HG02759 (cell line): ENCODE data around the gene NAPG.
"Not testable (repeated sequence)": the region's sequence is repeated elsewhere in the genome, so short reads cannot be mapped to it uniquely, and the experiment has no call there.

Experiments used
- ATAC-seq: cut with Tn5 transposase; IDR thresholded peaks from one replicate; pipeline ENCODE4 v1.9.1; 2021; ENCODE audit warnings: mild to moderate bottlenecking, moderate library complexity; ENCODE audit not compliant: unreplicated experiment

NAPG gene

GRCh38 chr18:10544093-10544748 lies 18.4 kb downstream of the NAPG start:
- no peak for ATAC-seq

- ATAC-seq: no peak
Measured at GRCh38 chr18:10546557-10547300, 20.9 kb downstream of the NAPG start.

GRCh38 chr18:10552226-10552625 lies 26.4 kb downstream of the NAPG start:
- no peak for ATAC-seq

- not testable (repeated sequence) for ATAC-seq
Measured at GRCh38 chr18:10556251-10556650, 30.4 kb downstream of the NAPG start.

DNA sequence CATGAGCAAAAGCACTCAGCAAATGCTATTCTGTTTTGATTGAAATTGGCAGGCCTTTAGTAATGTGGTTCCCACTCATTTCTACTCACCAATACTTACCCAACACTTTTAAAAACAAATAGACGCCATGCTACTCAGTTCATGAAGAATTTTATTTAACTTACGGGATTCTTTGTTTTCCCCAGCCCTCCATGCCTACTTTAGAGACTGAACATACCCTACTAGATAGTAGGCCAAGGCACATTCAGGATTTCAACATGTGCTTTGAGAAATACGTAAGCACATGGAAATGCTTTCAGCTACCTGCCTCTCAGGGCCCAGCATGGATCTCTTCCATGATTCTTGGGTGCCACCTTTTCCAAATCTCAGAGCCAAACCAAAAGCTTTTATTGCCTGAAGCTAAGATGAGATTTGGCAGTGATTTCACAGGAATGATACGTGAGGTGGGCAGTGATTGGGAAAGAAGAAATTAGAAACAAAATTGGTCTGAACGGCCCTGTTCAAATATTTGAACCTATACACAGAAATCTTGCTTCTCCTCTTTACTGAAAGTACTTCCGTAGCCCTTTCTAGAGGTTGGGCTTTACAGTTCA lies 31.4 kb downstream of the NAPG start:
- no peak for ATAC-seq

DNA sequence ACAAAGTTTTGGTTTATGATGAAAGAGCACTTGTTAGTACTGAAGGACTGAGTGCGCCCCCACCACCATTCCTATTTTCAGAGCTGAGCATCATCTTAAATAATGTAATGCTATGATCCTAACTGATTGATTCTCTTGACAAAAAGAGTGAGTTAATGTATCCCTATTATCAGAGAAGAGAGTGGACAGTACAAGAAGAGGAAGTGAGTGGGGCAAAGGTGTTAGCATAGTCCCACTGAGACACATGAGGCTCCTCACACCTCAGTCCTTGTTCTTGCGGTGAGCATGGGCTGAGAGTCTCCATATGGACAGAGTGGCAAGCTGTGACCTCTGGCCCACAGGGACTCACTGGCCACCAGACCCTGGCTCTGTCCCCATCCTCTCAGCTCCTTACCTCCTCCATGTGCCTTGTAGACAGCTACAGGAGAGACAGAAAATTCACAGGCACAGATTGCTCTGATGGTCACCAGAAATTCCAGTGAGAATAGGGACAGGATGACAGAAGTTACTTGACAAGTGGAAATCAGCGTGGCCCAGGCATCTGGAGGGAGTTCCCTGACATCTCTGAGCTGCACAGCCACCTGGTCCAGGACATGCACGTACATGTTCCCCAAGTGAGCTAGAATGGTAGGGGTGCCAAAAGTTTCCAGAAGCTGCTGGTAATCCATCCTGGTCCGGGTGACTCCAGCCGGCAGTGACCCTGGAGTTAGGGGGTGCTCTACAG lies 32.6 kb downstream of the NAPG start:
- ATAC-seq: no peak

DNA sequence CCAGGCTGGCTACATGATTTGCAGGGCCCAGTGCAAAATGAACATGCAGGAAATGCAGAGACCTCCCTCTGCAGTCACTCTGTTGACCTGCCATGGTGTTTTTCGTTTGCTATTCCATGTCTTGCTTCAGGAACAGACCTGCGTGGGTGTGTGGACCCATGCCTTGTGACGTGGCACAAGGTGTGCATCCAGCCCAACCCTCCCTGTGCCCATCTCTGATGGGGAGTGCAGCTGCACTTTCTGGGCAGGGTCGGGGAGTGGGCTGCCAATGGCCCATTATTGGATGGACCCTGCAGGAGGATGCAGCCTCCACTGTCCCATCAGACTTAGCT lies 33.1 kb downstream of the NAPG start:
- no peak for ATAC-seq

GRCh38 chr18:10559553-10560451 lies 34.0 kb downstream of the NAPG start:
- peak; percentile 75 for ATAC-seq

GRCh38 chr18:10560452-10561045 lies 34.7 kb downstream of the NAPG start:
- peak; percentile 72 for ATAC-seq

- ATAC-seq: no peak
Measured at GRCh38 chr18:10562773-10563160, 36.9 kb downstream of the NAPG start.

GRCh38 chr18:10563886-10564285 lies 38.1 kb downstream of the NAPG start:
- ATAC-seq: no peak

DNA sequence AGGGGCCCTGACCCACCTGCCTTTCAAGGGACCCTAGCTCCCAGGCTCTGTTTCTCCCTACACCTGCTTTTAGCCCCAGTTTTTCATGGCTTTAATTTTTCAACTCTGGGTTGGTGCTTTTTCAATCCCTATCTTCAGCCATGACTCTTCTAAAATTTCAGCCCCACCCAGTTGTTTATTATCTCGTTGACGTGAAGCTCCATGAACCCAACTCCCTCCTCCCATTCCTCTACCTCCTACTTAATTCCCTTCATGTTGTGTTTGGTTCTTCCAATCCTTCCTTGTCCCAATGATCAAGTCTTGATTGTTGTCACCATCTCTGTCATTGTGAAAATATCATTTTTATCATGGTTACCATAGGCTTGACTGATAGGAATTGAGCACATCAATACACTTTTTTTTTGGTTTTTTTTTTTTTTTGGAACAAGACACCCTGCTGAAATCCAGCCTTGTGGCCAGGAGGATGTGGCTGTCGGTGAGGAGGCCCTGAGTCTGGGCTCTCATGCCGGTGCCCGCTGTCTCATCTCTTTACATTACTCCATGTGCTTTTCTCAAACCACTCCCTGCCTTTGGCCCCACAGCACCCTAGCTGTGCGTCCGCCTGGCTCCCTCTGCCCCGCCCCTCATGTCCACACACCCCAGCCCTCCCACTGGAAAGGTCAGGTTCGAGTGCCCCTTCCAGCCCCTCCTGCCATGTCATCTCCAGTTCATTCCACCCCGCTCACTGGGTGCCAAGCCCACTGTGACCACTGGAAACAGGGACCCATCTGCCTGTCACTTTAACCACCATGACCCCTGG lies 39.3 kb downstream of the NAPG start:
- ATAC-seq: no peak

- no peak for ATAC-seq
Measured at GRCh38 chr18:10565835-10566234, 40.0 kb downstream of the NAPG start.

GRCh38 chr18:10566390-10566789 lies 40.6 kb downstream of the NAPG start:
- no peak for ATAC-seq

DNA sequence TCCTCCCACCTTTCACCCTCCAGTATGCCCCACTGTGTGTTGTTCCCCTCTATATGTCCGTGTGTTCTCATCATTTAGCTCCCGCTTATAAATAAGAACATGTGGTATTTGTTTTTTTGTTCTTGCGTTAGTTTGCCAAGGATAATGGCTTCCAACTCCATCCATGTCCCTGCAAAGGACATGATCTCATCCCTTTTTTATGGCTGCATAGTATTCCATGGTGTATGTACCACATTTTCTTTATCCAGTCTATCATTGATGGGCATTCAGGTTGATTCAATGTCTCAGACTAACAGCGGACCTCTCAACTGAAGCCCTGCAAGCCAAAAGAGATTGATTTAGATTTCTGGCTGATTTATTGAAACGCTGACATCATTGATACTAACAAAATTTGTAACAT lies 44.1 kb downstream of the NAPG start:
- not testable (repeated sequence) for ATAC-seq

- no peak for ATAC-seq
Measured at GRCh38 chr18:10570622-10571021, 44.8 kb downstream of the NAPG start.

- no peak for ATAC-seq
Measured at GRCh38 chr18:10571537-10571936, 45.7 kb downstream of the NAPG start.

DNA sequence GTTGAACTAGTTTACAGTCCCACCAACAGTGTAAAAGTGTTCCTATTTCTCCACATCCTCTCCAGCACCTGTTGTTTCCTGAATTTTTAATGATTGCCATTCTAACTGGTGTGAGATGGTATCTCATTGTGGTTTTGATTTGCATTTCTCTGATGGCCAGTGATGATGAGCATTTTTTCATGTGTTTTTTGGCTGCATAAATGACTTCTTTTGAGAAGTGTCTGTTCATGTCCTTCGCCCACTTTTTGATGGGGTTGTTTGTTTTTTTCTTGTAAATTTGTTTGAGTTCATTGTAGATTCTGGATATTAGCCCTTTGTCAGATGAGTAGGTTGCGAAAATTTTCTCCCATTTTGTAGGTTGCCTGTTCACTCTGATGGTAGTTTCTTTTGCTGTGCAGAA lies 47.4 kb downstream of the NAPG start:
- ATAC-seq: not testable (repeated sequence)

GRCh38 chr18:10574412-10574811 lies 48.6 kb downstream of the NAPG start:
- ATAC-seq: not testable (repeated sequence)
